ENCODE data around the gene PLXNB1. TPM values are rescaled to one million over a fixed set of nuclear protein-coding genes. Genes with fewer than 3 reads are reported as not detected.

PLXNB1 gene
- total and polyA plus RNA-seq, 2 of the 13 experiments (the other 11 are each of a cell fraction or from before 2014, with no cell fraction given), result 86.0 to 143 TPM

- TF ChIP-seq TEF (CRISPR knock-in tag; IDR thresholded peaks at IDR 0.05), result no peak
- TF ChIP-seq E2F1 (CRISPR knock-in tag; IDR thresholded peaks at IDR 0.05), result no peak
- no peak for TF ChIP-seq SP5 (CRISPR knock-in tag; IDR thresholded peaks at IDR 0.05; ENCODE audit: borderline replicate concordance, low read depth)
- no peak for TF ChIP-seq ZNF644 (CRISPR knock-in tag; IDR thresholded peaks at IDR 0.05; ENCODE audit: low read depth)
- TF ChIP-seq ZNF282 (IDR thresholded peaks at IDR 0.05; ENCODE audit: partially characterized antibody), result no peak
- no peak for TF ChIP-seq ARNTL (CRISPR knock-in tag; IDR thresholded peaks at IDR 0.05)
- no peak for TF ChIP-seq CREM (IDR thresholded peaks at IDR 0.05)
- TF ChIP-seq CREM (CRISPR knock-in tag; IDR thresholded peaks at IDR 0.05), result no peak
- no peak for TF ChIP-seq HDAC1 (CRISPR knock-in tag; IDR thresholded peaks at IDR 0.05)
- no peak for TF ChIP-seq HMGXB4 (CRISPR knock-in tag; IDR thresholded peaks at IDR 0.05; ENCODE audit: borderline replicate concordance in 1 of 2, low read depth in 1 of 2)
- no peak for TF ChIP-seq ZNF205 (CRISPR knock-in tag; IDR thresholded peaks at IDR 0.05)
- TF ChIP-seq ZFP62 (CRISPR knock-in tag; IDR thresholded peaks at IDR 0.05), result no peak
- TF ChIP-seq NONO (IDR thresholded peaks at IDR 0.05), result no peak
- no peak for TF ChIP-seq NONO (CRISPR knock-in tag; conservative IDR thresholded peaks at IDR 0.05)
- no peak for TF ChIP-seq LRRFIP1 (CRISPR knock-in tag; conservative IDR thresholded peaks at IDR 0.05)
- no peak for TF ChIP-seq AKNA (CRISPR knock-in tag; IDR thresholded peaks at IDR 0.05; ENCODE audit: borderline replicate concordance)
- no peak for TF ChIP-seq TMF1 (CRISPR knock-in tag; IDR thresholded peaks at IDR 0.05; ENCODE audit: low read depth)
- no peak for TF ChIP-seq ZNF496 (CRISPR knock-in tag; IDR thresholded peaks at IDR 0.05; ENCODE audit: insufficient replicate concordance)
- TF ChIP-seq ZBTB2 (CRISPR knock-in tag; IDR thresholded peaks at IDR 0.05; ENCODE audit: low read depth), result no peak
Measured at GRCh38 chr3:48451270-48451669, 21.4 kb upstream of the PLXNB1 start (continued).

Data from HepG2 (cell line).